Tibial nerve (tissue), 4 donors: ENCODE measurements around the gene PAX6.

Source experiments
- EP300 ChIP-seq, 2 donors: sonication (generic); formaldehyde crosslinking; IDR thresholded peaks; one replicate each; pipeline ENCODE4 v1.6.1; 2017; ENCODE audit warnings: antibody characterized with exemption in 2 of 2, mild to moderate bottlenecking in 1 of 2
- POLR2A ChIP-seq, 2 donors: fragments of 450-650 bp; IDR thresholded peaks; one replicate each; pipeline ENCODE4 v1.6.1; 2017; ENCODE audit warnings: antibody characterized with exemption in 2 of 2, mild to moderate bottlenecking in 2 of 2, moderate library complexity in 2 of 2
- TF ChIP-seq, protein P1 (sequence below), 5 experiments: fragments of 200-600 bp in 3 of 5; fragments of 450-650 bp in 2 of 5; sonication (generic) in 3 of 5; IDR thresholded peaks; one replicate each; pipeline ENCODE4 v1.5.1; 2016 to 2019; ENCODE audit warnings: antibody characterized with exemption in 5 of 5, mild to moderate bottlenecking in 3 of 5, moderate library complexity in 2 of 5

DNA sequence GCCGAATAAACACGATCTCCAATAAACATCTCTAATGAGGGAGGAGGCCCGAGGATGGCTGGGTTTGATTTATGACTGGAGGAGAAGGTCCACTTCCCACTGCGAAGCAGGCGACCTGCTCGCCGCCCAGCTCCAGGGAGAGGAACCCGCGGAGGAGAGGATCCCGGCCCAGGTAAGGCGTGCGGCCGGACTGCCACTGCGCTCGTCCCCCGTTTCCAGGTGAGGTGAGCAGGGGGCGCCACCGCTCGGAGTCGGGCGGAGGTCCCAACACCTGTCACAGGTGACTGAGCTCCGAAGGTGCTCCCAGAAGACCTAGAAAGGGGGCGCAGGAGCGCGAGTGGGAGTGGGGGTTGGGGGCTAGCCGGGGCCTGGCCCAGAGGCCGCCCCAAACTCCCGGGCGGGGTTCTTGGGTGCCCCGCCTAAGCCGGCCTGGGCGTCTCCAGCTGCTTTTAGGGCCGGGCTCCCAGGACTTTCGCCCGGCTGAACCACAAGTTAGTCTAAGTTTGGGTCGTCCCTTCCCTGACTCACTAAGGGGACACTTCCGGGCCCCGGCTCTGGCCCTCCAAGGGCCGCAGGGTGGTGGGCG, 5.4 kb upstream of the PAX6 start:
- TF ChIP-seq, protein P1, sequence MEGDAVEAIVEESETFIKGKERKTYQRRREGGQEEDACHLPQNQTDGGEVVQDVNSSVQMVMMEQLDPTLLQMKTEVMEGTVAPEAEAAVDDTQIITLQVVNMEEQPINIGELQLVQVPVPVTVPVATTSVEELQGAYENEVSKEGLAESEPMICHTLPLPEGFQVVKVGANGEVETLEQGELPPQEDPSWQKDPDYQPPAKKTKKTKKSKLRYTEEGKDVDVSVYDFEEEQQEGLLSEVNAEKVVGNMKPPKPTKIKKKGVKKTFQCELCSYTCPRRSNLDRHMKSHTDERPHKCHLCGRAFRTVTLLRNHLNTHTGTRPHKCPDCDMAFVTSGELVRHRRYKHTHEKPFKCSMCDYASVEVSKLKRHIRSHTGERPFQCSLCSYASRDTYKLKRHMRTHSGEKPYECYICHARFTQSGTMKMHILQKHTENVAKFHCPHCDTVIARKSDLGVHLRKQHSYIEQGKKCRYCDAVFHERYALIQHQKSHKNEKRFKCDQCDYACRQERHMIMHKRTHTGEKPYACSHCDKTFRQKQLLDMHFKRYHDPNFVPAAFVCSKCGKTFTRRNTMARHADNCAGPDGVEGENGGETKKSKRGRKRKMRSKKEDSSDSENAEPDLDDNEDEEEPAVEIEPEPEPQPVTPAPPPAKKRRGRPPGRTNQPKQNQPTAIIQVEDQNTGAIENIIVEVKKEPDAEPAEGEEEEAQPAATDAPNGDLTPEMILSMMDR (IDR thresholded peaks at IDR 0.05): no peak
- TF ChIP-seq EP300 (IDR thresholded peaks at IDR 0.05): no peak
- no peak for TF ChIP-seq POLR2A (IDR thresholded peaks at IDR 0.05)
